NCI-H1092 (cell line): ENCODE results near the gene OR5M11.
"Not testable (repeated sequence)": the region's sequence is repeated elsewhere in the genome, so short reads cannot be mapped to it uniquely, and the experiment has no call there.

Experiments
- DNase-seq: peaks from one replicate; lab custom pipeline; 2025; lab: John Stamatoyannopoulos, UW

Gene OR5M11

GRCh38 chr11:56543157-56543556 is at the start of gene OR5M11:
Gene OR5M11 (minus strand): TSS chr11:56543257. CDS start chr11:56543257, 0 bp downstream.
- DNase-seq = no peak

GRCh38 chr11:56592088-56592717 is 49.1 kb upstream of the OR5M11 start:
- not testable (repeated sequence) for DNase-seq

GRCh38 chr11:56577621-56578020 is 34.6 kb upstream of the OR5M11 start, which contains the start of gene OR5M10:
Gene OR5M10 (minus strand): TSS chr11:56577721. CDS start chr11:56577721, 0 bp downstream.
- no peak for DNase-seq

- DNase-seq = no peak
Observed at GRCh38 chr11:56558574-56558973, 15.5 kb upstream of the OR5M11 start.

- DNase-seq = not testable (repeated sequence)
Observed at GRCh38 chr11:56554691-56555090, 11.6 kb upstream of the OR5M11 start.

GRCh38 chr11:56545531-56545930 is 2.5 kb upstream of the OR5M11 start:
- no peak for DNase-seq

GRCh38 chr11:56543739-56544138 is 682 bp upstream of the OR5M11 start:
- no peak for DNase-seq

GRCh38 chr11:56533054-56533740 is 9.9 kb downstream of the OR5M11 start:
- DNase-seq = no peak

- DNase-seq = no peak
Observed at GRCh38 chr11:56531856-56532255, 11.2 kb downstream of the OR5M11 start.

- no peak for DNase-seq
Observed at GRCh38 chr11:56522008-56522407, 21.0 kb downstream of the OR5M11 start.

- DNase-seq = no peak
Observed at GRCh38 chr11:56513280-56513679, 29.8 kb downstream of the OR5M11 start.

GRCh38 chr11:56509439-56509838 is 33.6 kb downstream of the OR5M11 start:
- DNase-seq = no peak

- no peak for DNase-seq
Observed at GRCh38 chr11:56497010-56497409, 46.0 kb downstream of the OR5M11 start.

GRCh38 chr11:56495117-56495516 is 47.9 kb downstream of the OR5M11 start:
- DNase-seq = no peak
